ENCODE measurements around the gene DND1.
"Not testable (repeated sequence)": the region's sequence is repeated elsewhere in the genome, so short reads cannot be mapped to it uniquely, and the experiment has no call there.

The DND1 gene

GRCh38 chr5:140673187-140673976 lies at the start of gene DND1:
Gene DND1 (minus strand): TSS chr5:140673576. CDS start chr5:140673542, 34 bp downstream.
- no peak for DNase-seq (ENCODE audit: low read depth, low spot score)

DNA sequence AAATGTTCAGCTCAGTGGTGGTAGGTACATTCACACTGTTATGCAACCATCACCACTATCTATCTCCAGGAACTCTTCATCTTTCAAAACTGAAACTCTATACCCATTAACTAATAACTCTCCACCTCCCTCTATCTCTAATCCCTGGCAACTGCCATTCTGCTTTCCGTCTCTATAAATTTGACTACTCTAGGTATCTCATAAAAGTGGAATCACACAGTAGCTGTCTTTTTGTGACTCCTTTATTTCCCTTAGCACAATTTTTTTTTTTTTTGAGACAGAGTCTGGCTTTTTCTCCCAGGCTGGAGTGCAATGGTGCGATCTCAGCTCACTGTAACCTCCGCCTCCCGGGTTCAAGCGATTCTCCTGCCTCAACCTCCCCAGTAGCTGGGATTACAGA lies 48.0 kb upstream of the DND1 start:
- DNase-seq (ENCODE audit: low read depth, low spot score): not testable (repeated sequence)

GRCh38 chr5:140720738-140721137 lies 47.4 kb upstream of the DND1 start:
- DNase-seq (ENCODE audit: low read depth, low spot score): not testable (repeated sequence)

DNA sequence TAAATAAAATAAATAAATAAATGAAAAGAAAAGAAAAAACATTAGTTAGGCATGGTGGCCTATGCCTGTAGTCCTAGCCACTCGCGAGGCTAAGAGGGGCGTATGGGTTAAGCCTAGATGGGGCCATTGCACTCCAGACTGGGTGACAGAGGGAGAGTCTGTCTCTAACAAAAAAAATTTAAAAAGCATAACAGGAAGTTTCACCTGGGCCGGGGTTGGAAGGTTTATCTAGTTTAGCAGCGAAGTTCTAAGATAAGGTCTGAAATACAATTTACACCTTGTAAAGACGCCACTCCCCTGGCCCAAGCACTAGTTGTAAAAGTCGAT lies 44.9 kb upstream of the DND1 start:
- DNase-seq (ENCODE audit: low read depth, low spot score): no peak

DNA sequence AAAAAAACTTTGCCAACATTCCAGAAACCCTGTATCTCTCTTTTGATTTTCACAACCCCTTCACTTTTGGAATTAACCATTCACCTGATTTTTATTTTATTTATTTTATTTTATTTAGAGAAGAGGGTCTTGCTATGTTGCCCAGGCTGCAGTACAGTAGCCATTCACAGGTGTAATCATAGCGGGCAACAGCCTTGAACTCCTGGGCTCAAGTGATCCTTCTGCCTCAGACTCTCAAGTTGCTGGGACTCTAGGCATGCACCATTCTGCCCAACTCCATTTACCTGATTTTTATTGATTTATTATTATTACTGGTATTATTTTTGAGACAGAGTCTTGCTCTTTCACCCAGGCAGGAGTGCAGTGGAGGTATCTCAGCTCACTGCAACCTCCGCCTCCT lies 42.9 kb upstream of the DND1 start:
- DNase-seq (ENCODE audit: low read depth, low spot score): not testable (repeated sequence)

GRCh38 chr5:140713562-140714094 lies 40.3 kb upstream of the DND1 start:
- no peak for DNase-seq (ENCODE audit: low read depth, low spot score)

GRCh38 chr5:140711794-140712193 lies 38.4 kb upstream of the DND1 start:
- DNase-seq (ENCODE audit: low read depth, low spot score): no peak

DNA sequence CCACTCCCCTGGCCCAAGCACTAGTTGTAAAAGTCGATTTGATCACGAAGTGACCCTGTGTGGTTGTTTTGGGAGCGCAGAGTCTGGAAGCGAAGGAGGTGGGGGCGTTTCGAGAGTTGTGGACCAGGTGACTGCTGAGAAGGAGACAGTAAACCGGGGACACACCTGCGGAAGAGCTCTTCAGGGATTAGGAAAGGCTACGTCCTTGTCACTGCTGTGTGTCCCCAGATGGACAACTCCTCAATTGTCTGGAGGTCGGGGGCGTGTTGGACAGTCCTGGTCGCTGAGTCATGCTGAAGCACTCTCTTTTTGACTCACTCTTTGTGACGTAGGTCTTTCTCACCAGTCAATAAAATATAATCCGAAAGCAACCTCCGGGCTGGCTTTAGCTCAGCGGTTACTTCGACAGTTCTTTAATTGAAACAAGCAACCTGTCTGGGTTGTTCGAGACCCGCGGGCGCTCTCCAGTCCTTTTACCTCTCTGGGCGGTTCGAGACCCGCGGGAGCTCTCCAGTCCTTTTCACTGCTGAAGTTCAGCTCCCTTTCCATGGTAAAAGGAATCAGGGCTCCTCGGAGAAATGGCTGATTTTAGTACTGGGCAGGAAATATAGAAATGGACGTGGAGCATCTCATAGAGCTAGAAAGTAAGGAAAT lies 37.6 kb upstream of the DND1 start:
- peak; percentile 90 for DNase-seq (ENCODE audit: low read depth, low spot score)

- DNase-seq (ENCODE audit: low read depth, low spot score): not testable (repeated sequence)
These were observed 35.4 kb upstream of the DND1 start for GRCh38 chr5:140708787-140709186.

- DNase-seq (ENCODE audit: low read depth, low spot score): no peak
These were observed 34.4 kb upstream of the DND1 start for GRCh38 chr5:140707812-140708211.

DNA sequence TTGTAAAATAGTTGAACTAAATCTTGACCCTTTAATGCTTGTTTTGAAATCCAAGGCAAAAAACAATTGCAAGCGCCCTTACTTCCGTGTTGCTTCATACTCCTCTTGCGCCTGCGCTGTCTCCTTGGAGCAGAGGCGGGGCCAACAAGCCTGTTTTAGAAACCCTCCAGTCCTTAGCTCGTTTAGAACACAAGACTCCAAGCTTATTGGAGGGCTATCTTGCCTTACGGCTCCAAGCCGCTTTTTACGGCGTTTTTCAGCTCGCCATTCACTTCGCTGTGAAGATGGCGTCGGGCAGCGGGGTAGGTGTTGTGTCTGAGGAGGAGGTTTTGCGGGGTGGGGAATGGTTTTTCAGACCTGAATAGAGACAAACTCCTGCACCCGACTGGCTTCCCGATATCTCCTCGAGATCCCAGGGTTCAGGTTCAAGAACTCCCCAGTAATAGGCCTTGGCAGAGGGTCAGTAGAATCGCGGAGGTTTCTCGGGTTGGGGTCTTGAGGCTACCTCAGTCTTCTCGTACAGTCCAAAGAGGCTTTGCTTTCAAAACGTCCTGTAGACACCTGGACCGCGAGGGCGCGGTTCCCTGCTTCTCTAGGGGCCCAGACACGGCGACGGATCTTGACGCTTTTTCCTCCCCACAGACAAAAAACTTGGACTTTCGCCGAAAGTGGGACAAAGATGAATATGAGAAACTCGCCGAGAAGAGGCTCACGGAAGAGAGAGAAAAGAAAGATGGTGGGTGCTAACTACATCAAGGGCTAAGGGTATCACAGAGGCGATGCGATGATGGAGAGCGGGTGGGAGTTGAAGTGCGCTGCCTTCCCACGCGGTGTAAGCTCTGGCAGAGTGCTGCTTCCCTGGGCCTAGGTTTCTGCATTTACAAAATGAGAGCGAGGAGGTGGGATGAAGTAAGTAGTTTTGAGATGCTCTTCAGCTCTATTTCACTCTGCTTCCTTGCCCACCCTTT lies 27.1 kb upstream of the DND1 start, which contains the start of gene ZMAT2:
ZMAT2 (plus strand) TSS at position 271 of the 968 bp plus-strand sequence; CDS start at position 285, 14 bp downstream.
- DNase-seq (ENCODE audit: low read depth, low spot score): peak; percentile 90

DNA sequence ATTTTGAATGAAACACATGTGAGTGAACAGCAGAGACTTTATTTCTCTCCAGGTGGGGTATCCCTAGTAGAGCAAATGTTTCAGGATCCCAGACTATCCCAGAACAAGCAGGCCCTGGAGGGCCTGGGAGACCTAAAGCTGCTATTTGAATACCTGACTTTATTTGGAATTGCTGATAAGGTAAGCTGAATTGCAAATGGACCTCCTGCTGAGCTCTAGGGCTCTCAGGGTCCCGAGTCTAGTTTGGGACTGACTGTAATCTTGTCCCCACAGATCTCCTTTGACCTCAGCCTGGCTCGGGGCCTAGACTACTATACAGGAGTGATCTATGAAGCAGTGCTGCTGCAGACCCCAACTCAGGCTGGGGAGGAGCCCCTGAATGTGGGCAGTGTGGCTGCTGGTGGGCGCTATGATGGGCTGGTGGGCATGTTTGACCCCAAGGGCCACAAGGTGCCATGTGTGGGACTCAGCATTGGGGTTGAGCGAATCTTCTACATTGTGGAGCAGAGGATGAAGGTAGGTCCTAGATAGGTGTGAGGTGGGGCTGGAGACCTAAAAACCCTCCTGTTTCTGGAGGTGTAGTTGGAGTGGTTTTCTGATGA lies 23.6 kb upstream of the DND1 start:
- DNase-seq (ENCODE audit: low read depth, low spot score): no peak

DNA sequence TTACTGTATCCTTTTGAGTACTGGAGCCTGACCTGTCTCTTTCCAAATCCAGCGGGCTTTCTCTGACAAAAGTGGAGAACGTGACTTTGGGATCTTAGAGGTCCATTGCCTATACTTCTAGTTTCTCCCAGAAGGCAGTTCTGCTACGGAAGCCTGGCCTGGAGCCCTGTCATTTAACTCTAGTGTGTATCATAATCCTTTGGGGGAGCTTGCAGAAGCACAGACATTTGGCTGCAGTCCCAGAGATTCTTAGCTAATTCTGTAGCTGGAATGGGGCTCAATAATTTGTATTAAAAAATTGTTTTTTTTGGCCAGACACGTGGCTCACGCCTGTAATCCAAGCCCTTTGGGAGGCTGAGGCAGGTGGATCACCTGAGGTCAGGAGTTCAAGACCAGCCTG lies 20.9 kb upstream of the DND1 start:
- DNase-seq (ENCODE audit: low read depth, low spot score): no peak

DNA sequence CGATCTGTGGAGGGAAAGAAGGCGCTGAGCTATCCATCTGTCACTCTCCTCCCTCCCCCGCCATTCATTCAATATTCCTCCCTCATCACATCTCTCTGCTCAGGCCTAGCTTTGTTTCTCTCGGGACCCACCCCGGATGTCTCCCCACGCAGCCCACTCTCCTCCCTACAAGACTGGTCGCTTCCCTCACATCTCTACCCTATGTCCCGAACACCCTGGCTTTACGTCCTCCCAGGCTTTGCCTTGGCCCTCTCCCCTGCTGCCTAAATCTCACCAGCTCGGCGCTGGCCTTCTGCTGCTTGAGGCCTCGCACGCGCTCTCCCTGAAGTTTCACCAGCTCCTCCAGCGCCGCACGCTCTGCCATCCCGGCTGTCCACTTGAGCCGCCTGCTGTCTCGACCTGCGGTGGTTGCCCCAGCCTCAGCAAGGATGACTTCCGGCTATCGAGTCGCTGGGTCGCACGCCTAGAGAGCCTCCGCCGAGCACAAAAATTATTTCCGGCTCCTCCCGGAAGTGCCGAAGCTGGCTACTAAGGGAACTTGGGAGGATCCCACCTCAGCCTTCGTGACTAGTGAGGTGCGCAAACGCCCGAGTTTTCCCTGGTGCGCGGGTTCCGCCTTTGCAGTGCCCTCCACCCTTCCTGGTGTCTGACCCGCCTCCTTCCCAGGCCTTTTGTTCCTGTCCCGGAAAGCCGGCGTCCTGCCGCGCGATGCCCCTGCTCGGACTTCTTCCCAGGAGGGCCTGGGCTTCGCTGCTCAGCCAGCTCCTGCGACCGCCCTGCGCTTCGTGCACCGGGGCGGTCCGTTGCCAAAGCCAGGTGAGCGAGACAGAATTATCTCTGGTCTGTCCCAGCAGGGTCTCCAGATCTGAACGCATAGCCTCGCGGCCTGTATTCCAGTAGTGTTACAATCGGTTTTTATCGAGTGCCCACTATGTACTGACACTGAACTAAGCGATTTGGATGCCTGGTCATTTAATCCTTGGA lies 17.9 kb upstream of the DND1 start, which contains the start of the genes HARS1 and HARS2:
HARS1 (minus strand) TSS at position 430 of the 984 bp plus-strand sequence; CDS start at position 364, 66 bp downstream.
HARS2 (plus strand) TSS at position 515 of the 984 bp plus-strand sequence; CDS start at position 709, 194 bp downstream.
- DNase-seq (ENCODE audit: low read depth, low spot score): peak; percentile 77

GRCh38 chr5:140690376-140690932 lies 17.1 kb upstream of the DND1 start:
- DNase-seq (ENCODE audit: low read depth, low spot score): no peak

GRCh38 chr5:140678993-140679392 lies 5.6 kb upstream of the DND1 start:
- DNase-seq (ENCODE audit: low read depth, low spot score): no peak

DNA sequence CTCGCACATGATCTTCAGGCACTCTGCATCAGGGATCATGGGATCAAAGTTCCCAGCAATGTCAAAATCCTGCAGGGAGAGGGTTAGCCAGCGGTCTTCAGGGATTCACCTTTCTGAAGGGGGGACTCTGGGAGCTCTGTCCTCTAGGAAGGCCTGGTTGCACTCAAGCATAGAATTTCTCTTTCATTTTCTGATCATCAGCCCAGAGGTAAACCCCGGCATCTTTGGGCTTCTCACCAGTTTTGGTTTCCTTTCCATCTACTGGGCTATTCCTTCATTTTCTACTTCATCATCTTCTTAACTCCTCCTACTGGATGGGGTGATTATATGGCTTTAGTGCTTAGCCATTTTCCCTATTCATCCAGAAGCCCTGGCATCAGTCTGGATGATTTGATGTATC lies 4.6 kb upstream of the DND1 start:
- DNase-seq (ENCODE audit: low read depth, low spot score): no peak

- DNase-seq (ENCODE audit: low read depth, low spot score): no peak
These were observed 1.3 kb upstream of the DND1 start for GRCh38 chr5:140674629-140675028.

DNA sequence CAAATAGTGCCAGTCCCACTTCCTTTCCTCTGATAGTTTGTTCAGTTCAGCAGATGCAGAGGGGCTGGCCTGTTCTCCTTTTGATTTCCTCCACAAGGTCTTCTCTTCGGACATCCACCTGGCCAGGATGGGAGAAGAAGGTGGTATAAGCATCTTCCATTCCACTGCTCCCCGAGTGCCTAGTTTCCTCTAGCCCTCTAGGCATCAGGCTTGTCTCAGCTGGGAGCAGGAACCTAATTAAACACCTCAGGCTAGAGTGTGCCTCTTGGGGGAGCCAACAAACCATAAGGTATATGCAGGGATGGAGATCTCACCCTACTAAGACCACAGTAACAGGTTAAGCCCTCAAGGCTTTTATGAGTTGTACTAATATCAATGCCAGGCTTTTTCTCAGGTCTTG lies 835 bp upstream of the DND1 start:
- DNase-seq (ENCODE audit: low read depth, low spot score): no peak
